Thoracic aorta (tissue), 2 donors: ENCODE data around the gene AKAP9. TPM values are rescaled to one million over a fixed set of nuclear protein-coding genes. Genes with fewer than 3 reads are reported as not detected.

ENCODE experiments used
- ATAC-seq: fragments of 150-250 bp; one replicate; pipeline ENCODE4 v1.8.0; 2017; ENCODE audit warnings: low read depth; ENCODE audit not compliant: insufficient number of reproducible peaks, low FRiP score
- DNase-seq: peaks from one replicate; pipeline ENCODE4 v3.0.0-alpha.2; 2020; ENCODE audit warnings: low spot score
- H3K27ac ChIP-seq, 2 donors: fragments of 200-600 bp; sonication (generic); 1 replicate in 1 of 2; 2 replicates in 1 of 2; pipeline ENCODE4 v1.5.1; 2016; ENCODE audit warnings: mild to moderate bottlenecking in 2 of 2, moderate library complexity in 2 of 2
- H3K27me3 ChIP-seq: fragments of 200-600 bp; sonication (generic); replicated peaks from 2 replicates; pipeline ENCODE4 v1.6.0; 2016; ENCODE audit warnings: mild to moderate bottlenecking; ENCODE audit not compliant: insufficient read depth
- H3K36me3 ChIP-seq: fragments of 200-600 bp; sonication (generic); one replicate; pipeline ENCODE4 v1.5.1; 2016
- H3K4me1 ChIP-seq, 2 donors: fragments of 200-600 bp; sonication (generic); 1 replicate in 1 of 2; 2 replicates in 1 of 2; pipeline versions ENCODE4 v1.5.1 to v1.6.0; 2016; ENCODE audit warnings: low read depth in 2 of 2, mild to moderate bottlenecking in 1 of 2; ENCODE audit not compliant: control insufficient read depth in 1 of 2
- H3K4me3 ChIP-seq: fragments of 200-600 bp; sonication (generic); 2 replicates; pipeline ENCODE4 v1.5.1; 2016; ENCODE audit warnings: mild to moderate bottlenecking
- H3K9me3 ChIP-seq: fragments of 200-600 bp; sonication (generic); 2 replicates; pipeline ENCODE4 v1.5.1; 2016
- total RNA-seq, 2 donors: library from RNA; depleted of rRNA; stranded (reverse); fragments of >200 nt; gene quantifications; one replicate each; pipeline versions ENCODE4 v1.1.0 to v1.2.3, GENCODE V29; 2016
- TF ChIP-seq, protein P1 (sequence below): fragments of 200-600 bp; sonication (generic); IDR thresholded peaks from one replicate; pipeline ENCODE4 v1.5.1; 2019; ENCODE audit warnings: antibody characterized with exemption

The AKAP9 gene
- total RNA-seq, 2 donors from 2014 or later: 49.8 to 72.1 TPM

DNA sequence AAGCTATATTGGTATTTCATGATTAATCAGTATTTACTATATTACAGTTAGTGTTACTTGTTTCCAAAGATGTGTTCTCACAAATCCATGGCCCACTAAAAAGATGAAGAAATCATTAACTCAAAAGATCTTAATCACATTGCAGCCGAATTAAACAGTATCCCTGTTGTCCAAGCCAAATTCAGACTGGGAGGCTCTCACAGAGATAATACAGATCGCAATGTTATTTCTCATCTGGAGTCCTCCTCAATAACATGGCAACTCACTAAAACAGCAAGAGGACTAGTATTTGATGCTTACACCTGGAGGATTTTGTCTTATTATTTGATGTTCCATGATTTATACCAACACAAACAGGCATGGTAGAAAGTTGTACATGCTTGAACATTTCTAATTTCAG lies 170.2 kb downstream of the AKAP9 start:
- Histone ChIP-seq H3K4me1 (no peaks in the 10 kb centered on the region), H3K27ac (no peak overlapping the region), H3K27me3 (no peaks in the 10 kb centered on the region), H3K9me3 (no peaks in the 10 kb centered on the region), H3K4me3 (no peak overlapping the region), H3K36me3 (peaks cover 17% of the 10 kb centered on the region)
- no peak for DNase-seq
- TF ChIP-seq, protein P1, sequence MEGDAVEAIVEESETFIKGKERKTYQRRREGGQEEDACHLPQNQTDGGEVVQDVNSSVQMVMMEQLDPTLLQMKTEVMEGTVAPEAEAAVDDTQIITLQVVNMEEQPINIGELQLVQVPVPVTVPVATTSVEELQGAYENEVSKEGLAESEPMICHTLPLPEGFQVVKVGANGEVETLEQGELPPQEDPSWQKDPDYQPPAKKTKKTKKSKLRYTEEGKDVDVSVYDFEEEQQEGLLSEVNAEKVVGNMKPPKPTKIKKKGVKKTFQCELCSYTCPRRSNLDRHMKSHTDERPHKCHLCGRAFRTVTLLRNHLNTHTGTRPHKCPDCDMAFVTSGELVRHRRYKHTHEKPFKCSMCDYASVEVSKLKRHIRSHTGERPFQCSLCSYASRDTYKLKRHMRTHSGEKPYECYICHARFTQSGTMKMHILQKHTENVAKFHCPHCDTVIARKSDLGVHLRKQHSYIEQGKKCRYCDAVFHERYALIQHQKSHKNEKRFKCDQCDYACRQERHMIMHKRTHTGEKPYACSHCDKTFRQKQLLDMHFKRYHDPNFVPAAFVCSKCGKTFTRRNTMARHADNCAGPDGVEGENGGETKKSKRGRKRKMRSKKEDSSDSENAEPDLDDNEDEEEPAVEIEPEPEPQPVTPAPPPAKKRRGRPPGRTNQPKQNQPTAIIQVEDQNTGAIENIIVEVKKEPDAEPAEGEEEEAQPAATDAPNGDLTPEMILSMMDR: no peak
- ATAC-seq: no peak

DNA sequence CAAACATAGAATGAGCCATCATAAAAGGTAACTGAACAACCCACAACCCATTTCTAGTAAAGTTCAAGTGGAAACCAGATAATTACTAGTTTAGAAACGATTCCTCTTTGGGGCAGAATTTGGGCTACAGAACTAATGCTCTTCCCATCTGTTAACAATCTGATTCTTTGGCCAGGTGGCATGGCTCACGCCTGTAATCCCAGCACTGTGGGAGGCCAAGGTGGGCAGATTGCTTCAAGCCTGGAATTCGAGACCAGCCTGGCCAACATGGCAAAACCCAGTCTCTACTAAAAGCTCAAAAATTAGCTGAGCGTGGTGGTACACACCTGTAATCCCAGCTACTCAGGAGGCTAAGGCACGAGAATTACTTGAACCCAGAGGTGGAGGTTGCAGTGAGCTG lies 175.2 kb downstream of the AKAP9 start:
- DNase-seq: no peak
- no peak for ATAC-seq
- Histone ChIP-seq H3K27me3 (no peaks in the 10 kb centered on the region), H3K4me1 (no peaks in the 10 kb centered on the region), H3K27ac (no peak overlapping the region), H3K9me3 (no peaks in the 10 kb centered on the region), H3K4me3 (no peak overlapping the region), H3K36me3 (peaks cover 19% of the 10 kb centered on the region)
- TF ChIP-seq, protein P1: no peak

DNA sequence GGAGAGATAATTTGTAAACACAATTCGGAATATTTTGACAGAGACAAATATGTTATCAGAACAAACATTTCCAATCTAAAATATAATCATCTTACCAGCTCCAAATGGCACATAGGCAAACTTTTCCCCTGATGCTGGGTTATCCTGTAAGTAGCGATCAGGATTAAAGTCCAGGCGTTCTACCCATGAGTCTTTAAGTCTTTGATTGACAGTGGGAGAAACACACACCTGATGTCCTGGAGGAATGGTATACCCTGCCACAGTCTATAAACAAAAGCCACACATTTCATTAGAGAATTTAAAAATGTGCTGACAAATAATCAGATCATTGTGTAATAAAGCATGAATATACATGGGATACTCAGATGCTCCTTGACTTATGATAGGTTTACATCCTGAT lies 176.3 kb downstream of the AKAP9 start:
- TF ChIP-seq, protein P1: no peak
- Histone ChIP-seq H3K27me3 (no peaks in the 10 kb centered on the region), H3K9me3 (no peaks in the 10 kb centered on the region), H3K27ac (no peak overlapping the region), H3K4me3 (no peak overlapping the region), H3K36me3 (peaks cover 24% of the 10 kb centered on the region), H3K4me1 (no peaks in the 10 kb centered on the region)
- DNase-seq: no peak
- no peak for ATAC-seq

DNA sequence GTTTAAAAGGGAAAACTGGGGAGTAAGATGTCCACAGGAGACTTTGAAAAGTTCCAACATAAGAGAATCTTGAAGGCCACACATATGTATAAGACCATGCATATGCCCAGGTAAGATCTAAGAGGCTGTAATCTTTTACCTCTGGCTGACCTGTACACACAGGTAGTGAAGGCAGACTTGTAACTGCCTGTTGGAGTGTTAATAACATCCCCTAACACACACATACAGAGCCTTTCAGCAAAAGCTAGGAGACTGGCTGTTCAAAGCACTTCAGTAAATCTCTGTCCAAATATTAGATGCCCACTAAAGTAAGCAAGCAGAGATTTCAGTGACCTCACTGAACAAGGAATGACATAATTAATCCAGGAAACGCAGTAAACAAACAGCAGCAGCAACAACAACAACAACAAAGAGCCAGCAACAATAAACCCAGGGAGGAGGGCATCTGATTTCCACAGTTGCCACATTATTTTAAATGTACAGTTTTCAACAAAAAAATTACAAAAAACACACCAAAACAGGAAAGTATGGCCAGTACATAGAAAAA lies 178.6 kb downstream of the AKAP9 start:
- Histone ChIP-seq H3K4me3 (no peak overlapping the region), H3K27me3 (no peaks in the 10 kb centered on the region), H3K36me3 (peaks cover 46% of the 10 kb centered on the region), H3K4me1 (no peaks in the 10 kb centered on the region), H3K27ac (no peak overlapping the region), H3K9me3 (no peaks in the 10 kb centered on the region)
- DNase-seq (no peak), ATAC-seq (no peak)
- TF ChIP-seq, protein P1: no peak

DNA sequence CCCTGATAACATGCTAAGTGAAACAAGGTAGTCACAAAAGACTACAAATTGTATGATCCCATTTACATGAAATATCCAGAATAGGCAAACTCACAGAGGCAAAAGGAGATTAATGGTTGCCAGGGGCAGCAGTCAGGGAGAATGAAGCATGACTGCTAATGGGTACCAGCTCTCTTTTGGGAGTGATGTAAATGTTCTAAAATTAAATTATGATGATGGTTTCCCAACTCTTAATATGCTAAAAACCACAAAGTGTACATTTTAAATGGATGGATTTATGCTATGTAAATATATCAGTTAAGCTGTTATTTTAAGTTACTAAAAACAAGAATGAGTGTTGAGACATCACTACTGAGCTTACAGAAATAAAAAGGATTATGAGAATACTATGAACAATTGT lies 181.0 kb downstream of the AKAP9 start:
- Histone ChIP-seq H3K36me3 (peaks cover 39% of the 10 kb centered on the region), H3K4me1 (no peaks in the 10 kb centered on the region), H3K27ac (no peak overlapping the region), H3K4me3 (no peak overlapping the region), H3K9me3 (no peaks in the 10 kb centered on the region), H3K27me3 (no peaks in the 10 kb centered on the region)
- ATAC-seq: no peak
- DNase-seq: no peak
- TF ChIP-seq, protein P1: no peak
